ENCODE results near the gene NRP2. TPM values are rescaled to one million over a fixed set of nuclear protein-coding genes. Genes with fewer than 3 reads are reported as not detected.

Gene NRP2
- total RNA-seq, 2 donors from 2014 or later: 3.8 to 42.6 TPM

GRCh38 chr2:205758500-205758899 is 76.2 kb downstream of the NRP2 start:
- no peak for DNase-seq
- no peak for ATAC-seq
- intact Hi-C loops (cut with DNase I, micrococcal nuclease): no loop called here

DNA sequence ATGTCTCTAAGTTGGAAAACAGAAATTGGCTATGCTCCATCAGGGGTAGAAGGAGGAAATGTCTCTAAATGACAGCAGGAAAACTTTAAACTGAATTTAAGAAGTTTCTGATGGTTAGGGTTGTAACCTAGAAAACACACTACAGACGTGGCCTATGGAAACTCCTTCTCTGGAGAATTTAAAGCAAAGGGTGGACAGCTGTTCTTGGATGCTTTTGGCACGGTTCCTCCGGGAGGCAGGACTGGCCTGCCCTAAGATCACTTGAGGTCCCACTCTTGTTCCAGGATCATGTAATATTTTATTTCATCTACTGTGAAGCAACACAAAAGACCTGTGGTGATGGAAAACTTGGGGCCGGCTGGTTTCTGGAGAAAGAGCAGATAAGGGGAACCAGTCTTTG is 77.0 kb downstream of the NRP2 start:
- intact Hi-C loops (cut with DNase I, micrococcal nuclease): no loop called here
- ATAC-seq (no peak), DNase-seq (no peak)

DNA sequence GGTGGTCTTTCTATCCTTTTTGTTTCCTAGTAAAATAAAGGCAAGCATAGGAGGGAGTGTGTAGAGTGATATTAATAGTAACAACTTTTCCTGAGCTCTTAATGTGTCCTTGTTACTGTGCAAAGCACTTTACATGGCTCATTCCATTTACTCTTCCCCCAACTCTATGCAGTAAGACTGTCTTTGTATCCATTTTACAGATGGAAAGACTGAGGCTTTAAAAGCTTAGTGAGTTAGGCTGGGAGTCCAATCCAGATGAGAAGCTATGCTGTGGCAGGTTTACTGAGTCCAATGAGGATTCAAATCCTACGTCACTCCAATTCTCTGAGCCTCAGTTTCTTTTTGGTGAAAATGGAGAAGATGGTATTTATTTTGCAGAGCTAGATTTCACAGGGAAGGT is 77.4 kb downstream of the NRP2 start:
- ATAC-seq (no peak), DNase-seq (no peak)
- intact Hi-C loops (cut with DNase I, micrococcal nuclease): loop anchor here in 1 of 2 donors (5.0 kb wide), 1 partner anchor 72 kb away; no protein-coding TSS in a partner anchor

GRCh38 chr2:205760157-205760556 is 77.9 kb downstream of the NRP2 start:
- intact Hi-C loops (cut with DNase I, micrococcal nuclease): loop anchor here in 1 of 2 donors (5.0 kb wide), 1 partner anchor 73 kb away; no protein-coding TSS in a partner anchor
- DNase-seq (no peak), ATAC-seq (no peak)

GRCh38 chr2:205761421-205761820 is 79.1 kb downstream of the NRP2 start:
- intact Hi-C loops (cut with DNase I, micrococcal nuclease): loop anchor here in 1 of 2 donors (5.0 kb wide), 1 partner anchor 74 kb away; no protein-coding TSS in a partner anchor
- ATAC-seq (no peak), DNase-seq (no peak)

GRCh38 chr2:205762881-205763280 is 80.6 kb downstream of the NRP2 start:
- intact Hi-C loops (cut with DNase I, micrococcal nuclease): loop anchor here in 1 of 2 donors (5.0 kb wide), 1 partner anchor 76 kb away; no protein-coding TSS in a partner anchor
- ATAC-seq (no peak), DNase-seq (no peak)

- DNase-seq (peak; percentile 58 to 72), ATAC-seq (peak; percentile 76)
- intact Hi-C loops (cut with DNase I, micrococcal nuclease): loop anchor here in 1 of 2 donors (5.0 kb wide), 1 partner anchor 76 kb away; no protein-coding TSS in a partner anchor
Measured at GRCh38 chr2:205763708-205764211, 81.5 kb downstream of the NRP2 start.

DNA sequence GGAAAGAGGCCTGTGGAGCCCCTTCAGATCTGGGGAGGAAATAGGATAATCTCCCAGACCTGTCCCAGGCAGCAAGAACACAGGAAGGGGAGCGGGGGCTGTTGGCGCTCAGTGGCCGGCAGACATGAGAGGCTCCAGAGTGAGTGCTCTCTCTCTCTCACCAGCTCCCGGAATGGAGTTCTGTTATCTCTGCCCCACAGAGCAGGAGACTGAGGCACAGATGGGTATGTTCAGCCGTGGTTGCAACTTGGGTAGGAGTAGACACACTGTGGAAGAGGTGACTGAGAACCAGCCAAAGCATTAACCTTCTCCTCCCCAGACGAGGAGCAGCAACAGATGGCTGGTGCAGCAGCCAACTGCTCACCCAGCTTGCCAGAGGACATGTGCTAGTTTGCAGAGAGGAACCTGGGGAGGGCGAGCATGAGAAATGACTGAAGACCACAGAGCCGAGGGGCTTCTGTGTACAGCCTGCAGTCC is 82.0 kb downstream of the NRP2 start:
- DNase-seq (no peak), ATAC-seq (no peak)
- intact Hi-C loops (cut with DNase I, micrococcal nuclease): loop anchor here in 1 of 2 donors (5.0 kb wide), 1 partner anchor 77 kb away; no protein-coding TSS in a partner anchor

DNA sequence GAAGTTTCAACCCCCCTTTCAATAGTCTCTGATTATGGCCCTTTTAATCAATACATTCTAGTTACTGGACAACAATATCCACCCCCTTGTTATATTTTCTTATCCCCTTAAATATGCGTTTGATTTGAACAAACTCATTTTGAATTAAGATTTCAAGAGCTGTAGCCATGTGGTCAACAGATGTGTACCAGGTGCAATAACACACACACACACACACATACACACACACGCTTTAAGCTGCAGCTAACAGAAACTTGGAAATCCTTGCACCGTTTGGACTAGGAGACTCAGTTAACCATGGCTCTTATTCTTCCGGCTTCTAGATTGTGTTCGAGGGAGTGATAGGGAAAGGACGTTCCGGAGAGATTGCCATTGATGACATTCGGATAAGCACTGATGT is 82.8 kb downstream of the NRP2 start:
- intact Hi-C loops (cut with DNase I, micrococcal nuclease): loop anchor here in 1 of 2 donors (5.0 kb wide), 1 partner anchor 122 kb away; no protein-coding TSS in a partner anchor
- ATAC-seq (no peak), DNase-seq (no peak)

- ATAC-seq (no peak), DNase-seq (peak; percentile 57 to 72)
- intact Hi-C loops (cut with DNase I, micrococcal nuclease): loop anchor here in 1 of 2 donors (5.0 kb wide), 1 partner anchor 120 kb away; no protein-coding TSS in a partner anchor
Measured at GRCh38 chr2:205766779-205767359, 84.6 kb downstream of the NRP2 start.

DNA sequence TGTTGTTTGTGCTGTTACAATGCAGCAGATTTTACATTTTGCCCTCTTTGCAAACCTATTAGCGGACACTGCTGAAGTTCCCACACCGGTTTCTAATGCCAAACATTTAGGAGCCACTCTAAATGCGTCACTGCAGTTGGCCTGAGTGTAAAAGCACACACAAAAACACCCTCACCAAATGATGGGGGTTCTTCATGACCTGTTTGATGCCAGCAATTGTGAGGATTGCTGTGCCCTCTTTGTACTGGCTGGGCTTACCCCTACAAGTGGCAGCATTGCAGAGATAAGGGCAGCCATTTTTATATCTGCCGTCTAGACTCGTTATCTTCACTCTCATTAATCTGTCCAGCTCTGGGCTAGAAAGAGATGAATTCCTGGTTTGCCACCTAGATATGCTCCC is 85.3 kb downstream of the NRP2 start:
- DNase-seq: no peak
- ATAC-seq: no peak
- intact Hi-C loops (cut with DNase I, micrococcal nuclease): loop anchor here in 1 of 2 donors (5.0 kb wide), 1 partner anchor 120 kb away; no protein-coding TSS in a partner anchor

DNA sequence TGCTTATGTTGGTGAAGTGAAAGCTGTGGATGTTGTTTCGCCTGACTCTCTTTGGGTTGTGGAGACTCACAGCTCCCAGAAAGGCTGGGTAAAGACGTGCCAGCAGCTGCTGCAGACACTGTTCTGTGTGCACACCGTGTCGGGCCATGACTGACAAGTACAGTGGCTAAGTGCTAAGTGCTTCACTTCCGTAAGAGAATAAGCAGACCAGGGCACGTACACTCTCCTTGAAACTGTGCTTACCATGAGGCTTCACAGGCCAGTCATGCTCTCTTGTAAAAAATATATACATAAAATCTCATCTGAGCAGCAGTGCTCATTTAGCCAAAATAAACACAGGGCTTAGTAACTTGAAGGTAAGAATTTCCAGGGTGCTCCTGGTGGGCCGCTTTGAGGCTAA is 86.0 kb downstream of the NRP2 start:
- DNase-seq (peak in 1 of 2 donors; percentile 72), ATAC-seq (no peak)
- intact Hi-C loops (cut with DNase I, micrococcal nuclease): loop anchor here in 1 of 2 donors (5.0 kb wide), 1 partner anchor 119 kb away; no protein-coding TSS in a partner anchor

DNA sequence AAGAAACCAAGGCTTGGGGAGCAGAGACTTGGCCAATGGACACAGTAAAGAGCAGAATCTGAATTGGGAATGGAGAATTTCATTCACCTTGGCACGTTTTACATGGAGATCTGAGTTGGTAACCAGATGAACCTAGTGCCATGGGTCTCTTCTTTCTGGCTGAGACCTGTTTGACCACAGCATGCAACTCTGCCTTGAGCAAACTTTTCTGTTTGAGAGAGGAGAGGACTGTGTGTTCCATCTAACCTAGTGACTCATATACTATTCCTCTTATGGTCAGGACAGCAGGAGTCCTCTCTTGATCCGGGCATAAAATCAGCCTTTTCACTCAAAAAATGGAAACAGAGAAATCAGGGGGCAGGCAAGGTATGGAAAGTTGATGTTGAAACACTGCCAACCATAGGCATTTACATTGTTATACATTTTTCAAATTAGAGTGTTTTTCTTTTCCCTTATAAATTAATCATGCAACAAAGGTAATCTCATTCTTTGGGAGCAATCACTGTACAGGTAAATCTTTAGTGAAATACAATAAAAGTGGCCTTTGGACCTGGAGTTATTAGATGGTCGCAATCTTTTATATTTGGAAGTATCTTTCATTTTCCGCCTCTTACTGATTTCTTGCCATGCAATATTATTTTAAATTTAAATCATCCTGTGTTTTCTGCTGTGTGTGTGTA is 86.7 kb downstream of the NRP2 start:
- intact Hi-C loops (cut with DNase I, micrococcal nuclease): loop anchor here in 1 of 2 donors (5.0 kb wide), 1 partner anchor 118 kb away; no protein-coding TSS in a partner anchor
- ATAC-seq (peak; percentile 66), DNase-seq (no peak)

DNA sequence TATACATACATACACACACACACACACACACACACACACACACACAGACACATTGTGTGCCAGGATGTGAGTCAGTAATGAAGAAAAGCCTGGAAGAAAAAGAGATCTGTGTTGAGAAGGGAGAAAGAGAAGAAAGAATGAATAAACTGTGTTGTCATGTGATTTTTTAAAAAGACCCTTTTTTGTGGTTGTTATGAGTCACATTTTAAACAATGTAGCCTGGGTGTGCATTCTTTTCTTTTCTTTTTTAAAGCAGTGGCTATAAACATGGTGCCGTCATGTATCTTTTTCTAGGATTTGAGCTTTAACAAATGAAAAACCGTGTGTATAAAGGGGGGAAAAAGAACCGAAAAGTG is 87.2 kb downstream of the NRP2 start:
- intact Hi-C loops (cut with DNase I, micrococcal nuclease): loop anchor here in 1 of 2 donors (5.0 kb wide), 1 partner anchor 118 kb away; no protein-coding TSS in a partner anchor
- DNase-seq (no peak), ATAC-seq (peak; percentile 47)

DNA sequence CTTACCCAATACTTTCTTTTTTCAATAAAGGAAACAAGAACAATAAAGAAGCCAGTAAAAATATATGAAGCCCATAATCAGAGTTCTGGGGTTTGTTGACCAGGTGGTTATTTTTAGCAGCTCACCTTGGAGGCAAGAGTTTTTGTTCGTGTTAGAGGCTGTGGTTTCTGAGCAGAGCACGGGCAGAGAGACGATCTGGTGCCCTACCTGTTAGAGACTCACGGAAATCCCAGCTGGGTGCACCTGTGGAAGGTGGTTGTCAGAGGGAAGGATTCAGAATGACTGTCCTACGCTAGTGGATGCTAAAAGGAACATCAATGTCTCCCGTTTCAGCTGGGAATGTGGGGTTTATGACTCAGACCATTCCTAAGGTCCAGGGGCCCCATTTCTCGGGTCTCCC is 87.6 kb downstream of the NRP2 start:
- peak; percentile 51 for ATAC-seq
- intact Hi-C loops (cut with DNase I, micrococcal nuclease): loop anchor here in 1 of 2 donors (5.0 kb wide), 1 partner anchor 117 kb away; no protein-coding TSS in a partner anchor
- DNase-seq: no peak

DNA sequence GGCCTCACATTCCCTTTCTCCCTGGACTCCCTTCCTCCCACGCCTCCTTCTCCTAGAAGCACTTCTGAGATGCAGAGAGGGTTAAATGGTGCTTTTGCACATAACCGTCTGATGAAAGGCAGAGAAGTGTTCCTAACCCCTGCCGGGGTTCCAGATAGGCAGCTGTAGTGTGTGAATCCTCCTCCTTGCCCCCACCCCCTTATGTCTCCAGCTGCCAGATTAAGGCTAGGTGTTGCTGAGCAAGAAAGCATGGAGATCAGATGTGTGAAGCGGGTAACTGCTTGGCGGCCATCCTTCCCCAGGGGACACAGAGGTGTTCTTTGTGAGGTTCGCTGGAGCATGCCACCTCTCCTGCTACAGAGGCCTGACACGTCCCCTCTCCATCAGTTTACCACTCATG is 88.3 kb downstream of the NRP2 start:
- DNase-seq: no peak
- intact Hi-C loops (cut with DNase I, micrococcal nuclease): no loop called here
- ATAC-seq: no peak

- DNase-seq (no peak), ATAC-seq (peak; percentile 33)
- intact Hi-C loops (cut with DNase I, micrococcal nuclease): no loop called here
Measured at GRCh38 chr2:205771031-205771430, 88.7 kb downstream of the NRP2 start.

DNA sequence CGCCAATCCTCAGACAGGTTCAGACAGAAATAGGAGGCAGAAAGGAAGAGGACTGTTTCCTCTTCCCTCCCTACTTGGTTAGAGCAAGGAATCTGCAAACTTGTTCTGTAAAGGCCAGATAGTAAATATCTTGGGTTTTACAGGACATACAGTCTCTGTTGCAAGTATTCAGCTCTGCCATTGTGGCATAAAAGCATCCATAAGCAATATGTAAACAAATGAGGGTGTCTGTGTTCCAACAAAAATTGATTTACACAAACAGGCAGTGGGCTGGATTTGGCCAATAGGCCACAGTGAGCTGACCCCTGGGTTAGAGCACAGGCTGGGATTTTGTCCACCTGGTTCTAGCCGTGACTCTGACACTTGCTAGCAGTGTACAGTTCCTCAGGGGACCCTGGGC is 89.4 kb downstream of the NRP2 start:
- ATAC-seq (no peak), DNase-seq (no peak)
- intact Hi-C loops (cut with DNase I, micrococcal nuclease): no loop called here

DNA sequence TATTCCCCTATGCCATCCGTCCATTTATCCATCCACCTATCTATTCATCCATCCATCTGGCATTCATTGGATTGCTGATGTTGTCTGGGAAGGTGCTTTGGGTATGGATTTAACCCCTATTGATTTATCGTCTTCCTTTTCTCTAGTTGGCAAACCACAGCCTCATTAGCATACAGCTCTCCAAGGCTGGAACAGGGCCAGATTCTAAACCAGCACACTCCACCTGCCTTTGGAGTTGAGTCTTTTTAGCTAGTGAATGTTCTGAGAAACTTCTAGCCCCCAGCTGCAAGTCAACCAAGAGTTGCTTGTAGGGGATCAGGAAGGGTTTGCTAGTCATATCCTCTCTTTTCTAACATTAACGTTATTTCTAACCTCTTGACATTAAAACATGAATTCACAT is 90.7 kb downstream of the NRP2 start:
- ATAC-seq: no peak
- no peak for DNase-seq
- intact Hi-C loops (cut with DNase I, micrococcal nuclease): no loop called here

GRCh38 chr2:205773989-205774388 is 91.7 kb downstream of the NRP2 start:
- ATAC-seq: no peak
- intact Hi-C loops (cut with DNase I, micrococcal nuclease): no loop called here
- DNase-seq: no peak
